GM12892 (cell line): ENCODE results near the gene CSK.
A peak's percentile ranks its signal among the peaks of the same experiment; 100 is the strongest.

Experiments used
- DNase-seq: peaks from one replicate; pipeline ENCODE4 v3.0.0; 2011; ENCODE audit not compliant: insufficient read length
- FAIRE-seq: peaks from 2 replicates; lab custom pipeline; 2011; peaks lifted over from hg19 to GRCh38; lab: Jason Lieb, UNC
- POLR2A ChIP-seq: IDR thresholded peaks from 2 replicates; pipeline ENCODE4 v1.6.1; 2011; ENCODE audit warnings: low read depth, low read length, control low read depth
- POLR2AphosphoS5 ChIP-seq: IDR thresholded peaks from 2 replicates; pipeline ENCODE4 v1.6.1; 2011; ENCODE audit warnings: low read depth, low read length, control low read depth
- TAF1 ChIP-seq: IDR thresholded peaks from 2 replicates; pipeline ENCODE4 v1.6.1; 2011; ENCODE audit warnings: low read depth, mild to moderate bottlenecking, control low read depth, low read length, borderline replicate concordance

CSK gene

GRCh38 chr15:74789171-74789631 is 7.3 kb downstream of the CSK start:
- DNase-seq, result no peak
- FAIRE-seq, result peak; percentile 27
- TF ChIP-seq POLR2A, result no peak
- 0 out of 2 replicates have a peak, but pooled peaks have one; percentile 23 for TF ChIP-seq POLR2AphosphoS5

- TF ChIP-seq POLR2AphosphoS5 (no peak; the same call in 1 of the 2 replicates), TAF1 (no peak), POLR2A (no peak)
- FAIRE-seq, result peak; percentile 86
These were observed 7.8 kb downstream of the CSK start for GRCh38 chr15:74789741-74790079.

GRCh38 chr15:74790080-74790916 is 8.4 kb downstream of the CSK start:
- FAIRE-seq, result peak; percentile 21
- DNase-seq, result no peak
- TF ChIP-seq TAF1, result 0 out of 2 replicates have a peak, but pooled peaks have one; percentile 26
- TF ChIP-seq POLR2AphosphoS5, result peak; percentile 70; the same call in 1 of the 2 replicates
- no peak for TF ChIP-seq POLR2A

More at GRCh38 chr15:74789741-74790079, 7.8 kb downstream of the CSK start:
- no peak for DNase-seq

- no peak for DNase-seq
- no peak for FAIRE-seq
- TF ChIP-seq TAF1 (no peak), POLR2AphosphoS5 (no peak), POLR2A (no peak)
These were observed 9.1 kb downstream of the CSK start for GRCh38 chr15:74791007-74791406.

GRCh38 chr15:74791667-74792066 is 9.8 kb downstream of the CSK start:
- FAIRE-seq (no peak), DNase-seq (no peak)
- TF ChIP-seq TAF1 (no peak), POLR2A (no peak), POLR2AphosphoS5 (no peak)

GRCh38 chr15:74792227-74793016 is 10.5 kb downstream of the CSK start:
- no peak for DNase-seq
- TF ChIP-seq POLR2A, result no peak
- peak; percentile 43; the same call in 1 of the 2 replicates for TF ChIP-seq POLR2AphosphoS5
- FAIRE-seq, result peak; percentile 60

GRCh38 chr15:74793135-74794028 is 11.5 kb downstream of the CSK start:
- FAIRE-seq (peak; percentile 9), DNase-seq (no peak)
- TF ChIP-seq TAF1, result no peak
- peak; percentile 35; the same call in 1 of the 2 replicates for TF ChIP-seq POLR2AphosphoS5

- TF ChIP-seq TAF1 (no peak), POLR2A (0 out of 2 replicates have a peak, but pooled peaks have one; percentile 5)
- no peak for FAIRE-seq
These were observed 12.5 kb downstream of the CSK start for GRCh38 chr15:74794248-74794969.

GRCh38 chr15:74794970-74795349 is 13.1 kb downstream of the CSK start:
- DNase-seq, result no peak
- TF ChIP-seq POLR2A (no peak), POLR2AphosphoS5 (no peak), TAF1 (no peak)
- FAIRE-seq, result no peak

More at GRCh38 chr15:74794248-74794969, 12.5 kb downstream of the CSK start:
- DNase-seq, result no peak

- FAIRE-seq (no peak), DNase-seq (no peak)
- TF ChIP-seq POLR2AphosphoS5 (no peak), POLR2A (no peak), TAF1 (no peak)
These were observed 14.2 kb downstream of the CSK start for GRCh38 chr15:74795966-74796625.
